Fibroblast of mammary gland (primary cell): ENCODE results near the gene HYPK.

ENCODE experiments used
- DNase-seq: peaks from one replicate; pipeline ENCODE4 v3.0.0-alpha.2; 2010; ENCODE audit warnings: low read depth
- H3K4me3 ChIP-seq: 2 replicates; pipeline ENCODE4 v1.5.1; 2011; ENCODE audit warnings: low read depth, mild to moderate bottlenecking, low read length, moderate library complexity; ENCODE audit not compliant: control insufficient read depth
- TF ChIP-seq, protein P1 (sequence below): conservative IDR thresholded peaks from 2 replicates; pipeline ENCODE4 v1.5.1; 2011; ENCODE audit warnings: low read depth, low read length, inconsistent platforms; ENCODE audit not compliant: control insufficient read depth, insufficient read depth

Gene HYPK

DNA sequence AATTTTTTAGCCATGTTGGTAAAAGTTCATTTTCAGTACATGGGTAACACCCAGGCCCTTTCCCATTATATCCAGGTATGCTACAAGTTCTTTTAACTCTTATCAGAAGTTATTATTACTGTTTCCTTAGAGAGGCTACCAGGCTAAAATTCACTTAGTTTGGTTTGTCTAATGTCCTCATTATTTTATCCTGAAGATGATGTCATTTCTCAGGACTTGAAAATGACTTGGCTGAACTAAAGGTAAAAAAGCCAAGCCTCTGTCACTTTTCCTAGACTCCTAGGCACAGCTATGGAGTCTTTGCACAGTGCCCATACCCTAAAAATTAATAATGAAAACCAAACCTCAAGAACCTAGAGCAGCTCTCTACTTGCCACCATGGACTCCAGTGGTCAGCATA, 27.8 kb upstream of the HYPK start:
- DNase-seq = no peak
- TF ChIP-seq, protein P1, sequence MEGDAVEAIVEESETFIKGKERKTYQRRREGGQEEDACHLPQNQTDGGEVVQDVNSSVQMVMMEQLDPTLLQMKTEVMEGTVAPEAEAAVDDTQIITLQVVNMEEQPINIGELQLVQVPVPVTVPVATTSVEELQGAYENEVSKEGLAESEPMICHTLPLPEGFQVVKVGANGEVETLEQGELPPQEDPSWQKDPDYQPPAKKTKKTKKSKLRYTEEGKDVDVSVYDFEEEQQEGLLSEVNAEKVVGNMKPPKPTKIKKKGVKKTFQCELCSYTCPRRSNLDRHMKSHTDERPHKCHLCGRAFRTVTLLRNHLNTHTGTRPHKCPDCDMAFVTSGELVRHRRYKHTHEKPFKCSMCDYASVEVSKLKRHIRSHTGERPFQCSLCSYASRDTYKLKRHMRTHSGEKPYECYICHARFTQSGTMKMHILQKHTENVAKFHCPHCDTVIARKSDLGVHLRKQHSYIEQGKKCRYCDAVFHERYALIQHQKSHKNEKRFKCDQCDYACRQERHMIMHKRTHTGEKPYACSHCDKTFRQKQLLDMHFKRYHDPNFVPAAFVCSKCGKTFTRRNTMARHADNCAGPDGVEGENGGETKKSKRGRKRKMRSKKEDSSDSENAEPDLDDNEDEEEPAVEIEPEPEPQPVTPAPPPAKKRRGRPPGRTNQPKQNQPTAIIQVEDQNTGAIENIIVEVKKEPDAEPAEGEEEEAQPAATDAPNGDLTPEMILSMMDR = no peak

DNA sequence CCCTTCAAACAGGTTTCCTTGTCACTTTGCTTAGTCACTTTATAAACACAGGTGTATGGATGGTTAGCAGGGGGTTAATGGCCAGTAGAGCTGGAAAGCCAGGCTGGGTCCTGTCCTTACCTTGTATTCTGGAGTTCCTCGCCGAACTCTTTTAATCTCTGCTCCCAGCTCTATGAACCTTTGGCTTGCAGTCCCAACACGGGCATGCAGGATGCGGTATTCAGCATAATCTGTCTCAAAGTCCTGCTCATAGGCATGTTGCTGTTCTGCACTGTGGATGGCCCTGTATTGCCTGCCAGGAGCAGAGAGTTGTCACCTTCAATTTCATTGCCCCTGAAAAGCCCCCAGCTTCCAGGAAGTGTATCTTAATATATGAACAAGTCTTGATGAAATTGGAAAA, 26.3 kb upstream of the HYPK start:
- no peak for DNase-seq
- TF ChIP-seq, protein P1 = no peak
- no peak overlapping the region for H3K4me3 ChIP-seq

More for the DNA sequence above, 27.8 kb upstream of the HYPK start:
- no peak overlapping the region for H3K4me3 ChIP-seq

DNA sequence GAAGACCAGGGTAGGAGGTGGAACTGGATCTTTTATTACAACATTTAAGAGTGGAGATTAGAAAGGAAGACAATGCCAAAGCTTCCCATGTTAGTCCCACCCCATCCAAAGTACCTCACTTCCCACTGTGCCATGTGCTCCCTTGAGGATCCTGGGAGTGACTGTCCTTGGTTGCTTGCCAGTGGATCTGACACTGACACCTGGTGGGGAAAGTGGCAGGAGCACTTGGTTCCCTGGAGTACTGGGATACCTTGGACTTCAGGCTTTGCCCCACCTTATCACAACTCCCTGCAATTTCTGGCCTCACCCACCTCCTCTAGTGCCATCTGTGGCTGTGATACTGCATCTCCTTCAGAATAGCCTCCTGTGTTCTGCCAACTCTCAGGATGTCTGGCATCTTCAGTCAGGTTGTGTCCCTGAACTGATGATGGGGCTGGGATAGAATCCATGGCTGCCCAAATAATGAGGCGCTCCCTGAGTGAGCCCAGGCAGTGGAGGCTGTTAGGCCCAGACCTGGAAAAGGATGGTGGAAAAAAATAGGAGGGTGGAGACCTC, 24.9 kb upstream of the HYPK start:
- TF ChIP-seq, protein P1 = peak; percentile 26
- peak; percentile 59 for DNase-seq
- no peak overlapping the region for H3K4me3 ChIP-seq

DNA sequence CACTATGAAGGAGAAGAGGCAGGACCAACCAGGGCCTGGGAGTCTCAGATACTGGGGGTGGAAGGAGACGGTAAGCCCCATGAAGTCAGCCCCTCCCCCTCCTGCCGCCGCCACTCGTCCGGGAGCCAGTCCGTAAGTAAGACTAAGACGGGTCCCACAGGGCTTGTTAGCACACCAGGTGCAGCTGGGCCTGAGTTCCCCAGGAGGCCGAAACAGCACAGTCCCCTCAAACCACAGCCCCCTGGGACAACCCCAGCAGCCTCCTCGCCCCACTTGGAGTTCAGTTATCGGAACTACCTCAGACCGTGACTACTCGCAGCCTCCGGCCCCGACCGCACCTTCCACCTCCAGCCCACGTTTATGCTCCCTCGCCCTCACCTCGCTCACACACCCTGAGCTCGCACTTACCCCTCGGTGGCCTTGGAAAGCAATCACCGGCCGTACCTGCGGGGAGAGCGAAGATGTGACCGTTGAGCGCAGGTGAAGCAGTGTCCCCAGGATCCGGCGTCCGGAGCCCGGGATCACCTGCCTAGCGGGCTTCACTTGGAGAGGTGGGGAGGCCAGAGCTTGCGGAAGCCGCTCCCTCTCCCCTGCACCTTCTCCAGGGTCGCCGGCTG, 24.2 kb upstream of the HYPK start:
- peak overlapping the region; percentile 74 for H3K4me3 ChIP-seq
- TF ChIP-seq, protein P1 = no peak
- no peak for DNase-seq

DNA sequence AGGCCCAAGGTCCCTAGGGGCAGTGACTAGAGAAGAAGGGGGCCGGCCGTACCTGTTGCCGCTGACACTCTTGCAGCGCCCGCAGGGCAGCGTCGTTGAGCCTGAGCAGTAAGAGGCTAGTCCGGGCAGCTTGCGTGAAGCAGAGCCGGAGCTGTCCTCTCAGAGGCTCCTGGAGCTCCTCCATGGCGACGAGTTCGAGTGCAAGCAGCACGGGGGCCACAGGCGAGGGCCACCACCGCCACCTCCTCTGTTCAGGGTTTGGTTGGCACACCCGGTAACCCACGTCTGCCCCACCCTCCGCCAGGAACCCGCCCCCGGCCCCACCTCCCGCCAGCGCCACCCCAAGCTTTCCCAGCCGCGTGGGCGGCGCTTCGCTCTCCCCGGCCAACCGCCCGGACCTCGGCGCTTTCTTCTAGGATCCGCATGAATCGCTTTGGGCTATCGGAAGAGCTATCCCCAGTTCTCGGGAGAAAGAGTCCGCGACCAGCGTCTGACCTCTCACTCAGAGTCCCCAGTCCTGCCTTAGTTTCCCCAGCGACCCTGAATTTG, 23.6 kb upstream of the HYPK start, which contains the start of gene ELL3:
Gene ELL3 (minus strand): TSS at position 249 of the 549 bp plus-strand sequence. CDS start 65 bp downstream, at position 184.
- DNase-seq = peak; percentile 64
- TF ChIP-seq, protein P1 = no peak
- H3K4me3 ChIP-seq = peak within 1 kb of the TSS; percentile 74

DNA sequence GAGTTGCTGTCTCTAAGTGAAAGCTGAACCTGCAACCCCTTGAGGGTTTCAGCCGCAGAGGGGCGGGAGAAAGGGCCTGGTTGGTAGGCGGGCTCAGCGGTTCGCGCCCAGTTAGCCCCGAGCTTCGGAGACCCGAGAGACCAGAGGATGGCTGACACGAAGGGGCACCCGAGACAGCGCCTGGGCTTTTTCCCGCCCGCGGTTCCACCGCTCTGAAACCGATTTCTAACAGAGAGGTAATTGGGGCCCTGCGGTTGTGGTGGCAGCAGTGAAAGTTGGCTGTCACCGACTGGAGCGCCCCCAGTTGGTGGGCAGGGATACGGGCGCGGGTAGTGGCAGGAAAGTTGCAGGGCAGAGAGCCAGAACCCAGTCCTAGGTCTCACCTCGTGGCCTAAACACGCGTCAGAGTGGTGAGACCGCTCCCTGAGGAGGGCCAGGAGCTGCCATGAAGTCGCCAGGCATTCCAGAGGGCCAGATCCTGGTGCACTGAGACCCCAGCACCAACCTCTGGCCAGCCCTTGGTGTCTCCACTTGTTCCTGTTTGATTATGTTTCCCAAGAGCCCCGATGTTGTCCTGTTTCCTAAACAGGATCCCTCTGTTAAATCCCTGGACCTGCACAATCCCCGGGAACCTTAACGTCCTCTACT, 23.0 kb upstream of the HYPK start:
- peak overlapping the region; percentile 74 for H3K4me3 ChIP-seq
- DNase-seq = peak; percentile 76
- TF ChIP-seq, protein P1 = peak; percentile 64
